ENCODE data around the gene ATP8A1. TPM values are rescaled to one million over a fixed set of nuclear protein-coding genes. Genes with fewer than 3 reads are reported as not detected.
A peak's percentile ranks its signal among the peaks of the same experiment; 100 is the strongest.

Gene ATP8A1
- total and polyA plus RNA-seq, 8 donors: 21.5 to 60.9 (median 36.6) TPM

- Histone ChIP-seq H3K36me3 (peaks cover 0 to 5% of the 10 kb centered on the region in 2 donors), H3K9me3 (no peaks in the 10 kb centered on the region), H3K27me3 (no peaks in the 10 kb centered on the region), H3K4me1 (no peaks in the 10 kb centered on the region), H3K4me3 (no peak overlapping the region), H3K27ac (no peak overlapping the region)
- intact Hi-C loops (cut with DNase I): loop anchor here in 1 of 2 donors (5.0 kb wide), 1 partner anchor 292 kb away; no protein-coding TSS in a partner anchor
- no peak for ATAC-seq
- TF ChIP-seq CTCF (IDR thresholded peaks at IDR 0.05): no peak
- peak in 1 of 4 donors; percentile 12 for DNase-seq
Measured at GRCh38 chr4:42574870-42575430, 82.0 kb downstream of the ATP8A1 start.

GRCh38 chr4:42573249-42573648, 83.7 kb downstream of the ATP8A1 start:
- no peak for TF ChIP-seq CTCF (IDR thresholded peaks at IDR 0.05)
- H3K4me1 ChIP-seq: peaks cover 0 to 5% of the 10 kb centered on the region in 2 donors
- ATAC-seq: no peak
- DNase-seq: no peak
- no peak overlapping the region for H3K27ac ChIP-seq
- H3K9me3 ChIP-seq: no peaks in the 10 kb centered on the region
- intact Hi-C loops (cut with DNase I): loop anchor here in 1 of 2 donors (5.0 kb wide), 1 partner anchor 294 kb away; no protein-coding TSS in a partner anchor
- H3K27me3 ChIP-seq: no peaks in the 10 kb centered on the region
- no peak overlapping the region for H3K4me3 ChIP-seq
- no peaks in the 10 kb centered on the region for H3K36me3 ChIP-seq

GRCh38 chr4:42570221-42570620, 86.7 kb downstream of the ATP8A1 start:
- no peaks in the 10 kb centered on the region for H3K9me3 ChIP-seq
- no peak overlapping the region for H3K4me3 ChIP-seq
- no peaks in the 10 kb centered on the region for H3K27me3 ChIP-seq
- H3K4me1 ChIP-seq: peaks cover 0 to 8% of the 10 kb centered on the region in 2 donors
- H3K36me3 ChIP-seq: no peaks in the 10 kb centered on the region
- no peak for TF ChIP-seq CTCF (IDR thresholded peaks at IDR 0.05)
- DNase-seq (peak in 1 of 4 donors; percentile 53), ATAC-seq (peak; percentile 87)
- no peak overlapping the region for H3K27ac ChIP-seq
- intact Hi-C loops (cut with DNase I): loop anchor here in 1 of 2 donors (5.0 kb wide), 1 partner anchor 297 kb away; no protein-coding TSS in a partner anchor

GRCh38 chr4:42568610-42569207, 88.2 kb downstream of the ATP8A1 start:
- Histone ChIP-seq H3K4me3 (no peak overlapping the region), H3K36me3 (no peaks in the 10 kb centered on the region), H3K9me3 (no peaks in the 10 kb centered on the region), H3K4me1 (peaks cover 0 to 8% of the 10 kb centered on the region in 2 donors), H3K27ac (no peak overlapping the region), H3K27me3 (no peaks in the 10 kb centered on the region)
- peak in 3 of 4 donors; percentile 49 to 73 (median 53) for DNase-seq
- ATAC-seq: peak; percentile 93
- intact Hi-C loops (cut with DNase I): no loop called here
- TF ChIP-seq CTCF (IDR thresholded peaks at IDR 0.05): peak; percentile 48 to 67

GRCh38 chr4:42566835-42567234, 90.1 kb downstream of the ATP8A1 start:
- Histone ChIP-seq H3K27ac (no peak overlapping the region), H3K4me3 (no peak overlapping the region), H3K36me3 (peaks cover 0 to 6% of the 10 kb centered on the region in 2 donors), H3K4me1 (peaks cover 0 to 8% of the 10 kb centered on the region in 2 donors), H3K27me3 (no peaks in the 10 kb centered on the region), H3K9me3 (no peaks in the 10 kb centered on the region)
- intact Hi-C loops (cut with DNase I): no loop called here
- ATAC-seq (no peak), DNase-seq (no peak)
- no peak for TF ChIP-seq CTCF (IDR thresholded peaks at IDR 0.05)
